H54 (cell line): ENCODE data around the gene TNF.

Source experiments
- DNase-seq: peaks from one replicate; pipeline ENCODE4 v3.0.0; 2011; ENCODE audit warnings: low spot score, mixed read lengths; ENCODE audit not compliant: insufficient read length
- FAIRE-seq: peaks from 3 replicates; lab custom pipeline; 2011; peaks lifted over from hg19 to GRCh38; lab: Jason Lieb, UNC
- POLR2A ChIP-seq: IDR thresholded peaks from 2 replicates; pipeline ENCODE4 v1.6.1; 2011; ENCODE audit warnings: low read depth, mild to moderate bottlenecking, low read length

Gene TNF

DNA sequence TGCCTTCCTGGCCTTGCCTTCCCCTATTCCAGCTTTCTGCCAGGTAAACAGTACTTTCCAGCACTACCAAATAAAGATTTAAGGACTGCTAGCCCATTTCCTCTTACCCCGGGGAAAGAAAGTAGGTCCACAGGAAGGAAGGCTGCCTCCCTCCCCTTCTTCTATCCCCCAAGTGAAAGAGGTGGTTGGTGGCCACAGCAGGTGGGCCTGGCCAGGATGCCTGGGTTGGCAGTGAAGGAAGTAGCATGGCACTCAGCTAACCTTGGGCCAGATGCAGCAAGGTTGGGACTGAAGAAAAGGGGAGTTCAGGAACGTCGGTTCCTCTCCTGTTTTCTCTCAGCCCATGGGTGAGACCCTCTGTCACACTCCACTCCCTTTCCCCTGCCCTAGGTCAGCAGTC lies 19.1 kb upstream of the TNF start:
- no peak for DNase-seq
- no peak for TF ChIP-seq POLR2A
- FAIRE-seq, result no peak

- DNase-seq (no peak), FAIRE-seq (no peak)
- TF ChIP-seq POLR2A, result no peak
Observed at GRCh38 chr6:31557443-31558317, 17.7 kb upstream of the TNF start.

- TF ChIP-seq POLR2A, result no peak
- FAIRE-seq, result no peak
Observed at GRCh38 chr6:31558318-31558625, 17.1 kb upstream of the TNF start.

GRCh38 chr6:31558631-31559500 lies 16.5 kb upstream of the TNF start:
- TF ChIP-seq POLR2A, result no peak
- FAIRE-seq, result no peak
- DNase-seq, result no peak

More at GRCh38 chr6:31558318-31558625, 17.1 kb upstream of the TNF start:
- DNase-seq, result no peak

DNA sequence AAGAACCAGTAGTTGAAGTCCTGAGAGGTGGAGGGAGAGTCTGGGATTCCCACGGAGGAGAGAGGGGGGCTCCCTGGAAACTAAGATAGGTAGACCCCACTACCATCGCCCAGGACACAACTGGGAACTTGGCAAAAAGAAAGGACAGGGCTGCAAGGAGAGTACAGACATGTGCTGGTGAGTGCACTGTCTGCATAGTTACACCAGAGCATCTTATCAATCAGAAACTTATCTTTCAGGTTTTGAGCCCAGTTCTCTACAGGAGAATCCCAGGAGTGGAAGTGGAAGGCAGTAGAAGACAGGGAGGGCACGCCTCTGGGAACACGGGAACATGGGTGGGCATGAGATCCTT lies 15.8 kb upstream of the TNF start:
- no peak for DNase-seq
- no peak for FAIRE-seq
- TF ChIP-seq POLR2A, result no peak

GRCh38 chr6:31559958-31560696 lies 15.2 kb upstream of the TNF start:
- peak; percentile 69 for FAIRE-seq
- peak; percentile 83 for DNase-seq

DNA sequence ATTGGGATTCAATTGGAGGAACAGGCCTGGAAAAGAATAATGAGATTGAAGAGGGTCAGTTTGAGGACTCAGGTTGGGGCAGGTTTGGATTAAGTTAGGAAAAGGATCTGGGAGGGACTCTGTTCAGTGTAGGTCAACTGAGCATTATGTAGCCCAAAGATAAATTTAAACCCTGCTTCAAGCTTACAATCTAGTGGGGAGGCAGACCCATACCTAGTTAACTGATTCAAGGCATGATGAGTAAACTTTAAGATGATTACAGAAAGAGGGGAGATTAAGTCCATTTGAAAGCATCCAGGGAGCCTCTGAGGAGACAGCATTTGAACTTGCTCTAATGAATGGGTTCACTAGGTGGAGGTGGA lies 14.7 kb upstream of the TNF start:
- no peak for TF ChIP-seq POLR2A
- no peak for DNase-seq
- no peak for FAIRE-seq

More at GRCh38 chr6:31559958-31560696, 15.2 kb upstream of the TNF start:
- no peak for TF ChIP-seq POLR2A

DNA sequence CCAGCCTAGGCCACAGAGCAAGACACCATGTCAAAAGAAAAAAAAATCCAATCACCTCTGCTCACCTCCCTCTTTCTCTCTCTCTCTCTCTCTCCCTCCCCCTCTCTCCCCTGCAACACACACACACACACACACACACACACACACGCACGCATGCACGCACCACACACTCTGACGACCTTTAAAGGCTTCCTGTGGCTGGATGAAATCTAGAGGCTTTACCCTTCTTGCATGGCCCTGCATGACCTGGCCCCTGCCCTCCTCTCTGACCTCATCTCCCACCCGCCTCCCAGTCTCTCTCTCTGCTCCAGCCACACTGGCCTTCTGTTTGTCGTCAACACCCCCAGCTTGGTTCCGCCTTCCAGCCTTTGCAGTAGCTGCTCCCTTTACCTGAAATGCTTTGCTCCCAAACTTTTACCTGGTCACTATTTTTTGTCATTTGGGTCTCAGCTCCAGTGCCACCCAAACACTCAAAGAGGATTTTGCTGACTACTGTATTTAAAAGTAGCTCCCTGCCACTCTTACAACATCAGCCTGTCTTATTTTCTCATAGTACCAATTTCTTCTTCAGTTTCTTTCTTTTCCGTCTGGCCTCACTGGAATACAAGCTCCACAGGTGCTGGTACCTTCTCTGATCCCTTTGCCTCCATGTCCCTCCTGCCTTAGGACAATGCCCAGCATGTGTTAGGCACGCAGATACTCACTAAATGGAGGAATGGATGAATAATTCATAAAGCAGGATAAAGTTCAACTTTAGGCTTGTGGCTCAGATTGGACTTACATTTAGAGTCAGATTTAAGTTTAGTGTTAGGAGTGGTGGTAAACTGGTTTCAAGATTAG lies 7.6 kb upstream of the TNF start:
- no peak for TF ChIP-seq POLR2A
- FAIRE-seq (no peak), DNase-seq (no peak)

GRCh38 chr6:31568537-31568961 lies 6.8 kb upstream of the TNF start:
- FAIRE-seq (no peak), DNase-seq (no peak)
- no peak for TF ChIP-seq POLR2A

DNA sequence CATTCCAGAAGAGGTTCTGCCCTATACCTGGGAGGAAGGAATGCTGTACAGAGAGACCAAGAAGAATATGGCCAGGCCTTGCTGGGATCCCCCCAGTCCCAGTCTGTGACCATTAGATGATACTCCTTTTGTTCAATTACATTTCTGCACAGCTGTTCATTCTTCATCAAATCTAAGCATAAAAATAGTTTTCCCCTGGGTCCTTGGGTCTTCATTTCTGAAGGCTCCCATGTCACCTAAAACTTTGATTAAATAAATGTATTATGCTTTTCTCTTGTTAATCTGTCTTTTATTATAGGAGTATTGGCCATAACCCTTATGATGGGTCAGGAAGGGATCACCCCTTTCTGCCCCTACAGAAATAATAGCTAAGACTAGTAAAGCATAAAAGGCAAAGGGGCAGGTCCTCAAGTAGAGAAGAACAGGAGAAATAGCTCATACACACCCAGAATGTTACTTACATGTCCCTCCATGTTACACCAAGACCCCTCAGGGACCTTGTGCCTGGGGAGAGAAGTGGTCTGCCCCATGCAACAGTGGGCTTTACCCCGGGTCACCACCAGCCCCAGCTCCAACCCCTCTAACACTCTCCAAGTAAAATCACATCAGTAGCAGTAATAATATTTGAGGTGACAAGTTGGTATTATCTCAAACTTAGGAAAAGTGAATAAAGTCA lies 5.4 kb upstream of the TNF start:
- DNase-seq, result no peak
- TF ChIP-seq POLR2A, result no peak
- no peak for FAIRE-seq

DNA sequence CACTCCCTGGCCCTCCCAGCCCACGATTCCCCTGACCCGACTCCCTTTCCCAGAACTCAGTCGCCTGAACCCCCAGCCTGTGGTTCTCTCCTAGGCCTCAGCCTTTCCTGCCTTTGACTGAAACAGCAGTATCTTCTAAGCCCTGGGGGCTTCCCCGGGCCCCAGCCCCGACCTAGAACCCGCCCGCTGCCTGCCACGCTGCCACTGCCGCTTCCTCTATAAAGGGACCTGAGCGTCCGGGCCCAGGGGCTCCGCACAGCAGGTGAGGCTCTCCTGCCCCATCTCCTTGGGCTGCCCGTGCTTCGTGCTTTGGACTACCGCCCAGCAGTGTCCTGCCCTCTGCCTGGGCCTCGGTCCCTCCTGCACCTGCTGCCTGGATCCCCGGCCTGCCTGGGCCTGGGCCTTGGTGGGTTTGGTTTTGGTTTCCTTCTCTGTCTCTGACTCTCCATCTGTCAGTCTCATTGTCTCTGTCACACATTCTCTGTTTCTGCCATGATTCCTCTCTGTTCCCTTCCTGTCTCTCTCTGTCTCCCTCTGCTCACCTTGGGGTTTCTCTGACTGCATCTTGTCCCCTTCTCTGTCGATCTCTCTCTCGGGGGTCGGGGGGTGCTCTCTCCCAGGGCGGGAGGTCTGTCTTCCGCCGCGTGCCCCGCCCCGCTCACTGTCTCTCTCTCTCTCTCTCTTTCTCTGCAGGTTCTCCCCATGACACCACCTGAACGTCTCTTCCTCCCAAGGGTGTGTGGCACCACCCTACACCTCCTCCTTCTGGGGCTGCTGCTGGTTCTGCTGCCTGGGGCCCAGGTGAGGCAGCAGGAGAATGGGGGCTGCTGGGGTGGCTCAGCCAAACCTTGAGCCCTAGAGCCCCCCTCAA lies 3.1 kb upstream of the TNF start, which contains the start of gene LTA:
TSS of gene LTA (plus strand) at position 249 of the 871 bp plus-strand sequence. CDS start at position 703, 454 bp downstream.
- no peak for TF ChIP-seq POLR2A
- DNase-seq (no peak), FAIRE-seq (no peak)
